OCI-LY1 (cell line): Measurements from ENCODE around the gene BIRC5.

Source experiments
- H2AFZ ChIP-seq: fragments of 200-600 bp; sonication (generic), shearing (Covaris generic); 2 replicates; pipeline ENCODE4 v1.6.0; 2014; ENCODE audit warnings: antibody characterized with exemption, mild to moderate bottlenecking, low read length
- H3F3A ChIP-seq: fragments of 200-600 bp; sonication (generic), shearing (Covaris generic); 2 replicates; pipeline ENCODE4 v1.6.0; 2014; ENCODE audit warnings: mild to moderate bottlenecking, antibody characterized with exemption, low read length, moderate library complexity; ENCODE audit not compliant: insufficient read depth
- H3K27ac ChIP-seq: fragments of 200-600 bp; sonication (generic); 2 replicates; pipeline ENCODE4 v1.5.1; 2014; ENCODE audit warnings: low read length, mixed run types, mild to moderate bottlenecking, low read depth; ENCODE audit not compliant: poor library complexity, severe bottlenecking
- H3K27me3 ChIP-seq: fragments of 200-600 bp; sonication (generic); 2 replicates; pipeline ENCODE4 v1.6.0; 2014; ENCODE audit warnings: antibody characterized with exemption, mild to moderate bottlenecking, low read length, moderate library complexity; ENCODE audit not compliant: insufficient read depth
- H3K36me3 ChIP-seq: fragments of 200-600 bp; sonication (generic); 2 replicates; pipeline ENCODE4 v1.6.1; 2014; ENCODE audit warnings: mild to moderate bottlenecking, antibody characterized with exemption, low read length, moderate library complexity, mixed read lengths; ENCODE audit not compliant: insufficient read depth
- H3K4me1 ChIP-seq: fragments of 200-600 bp; sonication (generic); 2 replicates; pipeline ENCODE4 v1.5.1; 2014; ENCODE audit warnings: mild to moderate bottlenecking, low read length, moderate library complexity; ENCODE audit not compliant: insufficient read depth, severe bottlenecking
- H3K4me2 ChIP-seq: fragments of 200-600 bp; sonication (generic), shearing (Covaris generic); 2 replicates; pipeline ENCODE4 v1.6.1; 2014; ENCODE audit warnings: low read length
- H3K4me3 ChIP-seq: fragments of 200-600 bp; sonication (generic); 2 replicates; pipeline ENCODE4 v1.5.1; 2014; ENCODE audit warnings: low read length, low read depth, mild to moderate bottlenecking, mixed read lengths; ENCODE audit not compliant: poor library complexity, severe bottlenecking
- H3K79me2 ChIP-seq: fragments of 200-600 bp; shearing (Covaris generic); 2 replicates; pipeline ENCODE4 v1.6.1; 2016; ENCODE audit warnings: mixed run types, low read length, mixed read lengths; ENCODE audit not compliant: insufficient read depth
- H3K9ac ChIP-seq: fragments of 200-600 bp; sonication (generic), shearing (Covaris generic); 2 replicates; pipeline ENCODE4 v1.6.1; 2014; ENCODE audit warnings: mild to moderate bottlenecking, low read length, mixed read lengths
- H3K9me2 ChIP-seq: fragments of 200-600 bp; sonication (generic), shearing (Covaris generic); 2 replicates; pipeline ENCODE4 v1.6.1; 2014; ENCODE audit warnings: low read depth, mild to moderate bottlenecking, low read length, mixed read lengths
- H3K9me3 ChIP-seq: fragments of 200-600 bp; shearing (Covaris generic); 2 replicates; pipeline ENCODE4 v1.6.1; 2014; ENCODE audit warnings: low read length, mixed read lengths
- H4K20me1 ChIP-seq: fragments of 200-600 bp; sonication (generic), shearing (Covaris generic); 2 replicates; pipeline ENCODE4 v1.6.0; 2016; ENCODE audit warnings: mild to moderate bottlenecking, low read length; ENCODE audit not compliant: insufficient read depth
- CTCF ChIP-seq: fragments of 200-600 bp; sonication (generic), shearing (Covaris generic); IDR thresholded peaks from 2 replicates; pipeline ENCODE4 v1.5.1; 2017; ENCODE audit warnings: mild to moderate bottlenecking, antibody characterized with exemption, low read length, moderate library complexity, mixed read lengths
- EZH2 ChIP-seq: fragments of 200-600 bp; sonication (generic), shearing (Covaris generic); IDR thresholded peaks from 2 replicates; pipeline ENCODE4 v1.8.0; 2017; ENCODE audit warnings: borderline replicate concordance, mixed run types, mild to moderate bottlenecking, antibody characterized with exemption, low read length, moderate library complexity, mixed read lengths

BIRC5 gene

GRCh38 chr17:78250891-78251772 is 37.1 kb downstream of the BIRC5 start:
- peaks cover 40% of the 10 kb centered on the region for H3K4me1 ChIP-seq
- no peaks in the 10 kb centered on the region for H4K20me1 ChIP-seq
- no peak overlapping the region for H3K4me3 ChIP-seq
- no peak overlapping the region for H2AFZ ChIP-seq
- H3K36me3 ChIP-seq: no peaks in the 10 kb centered on the region
- no peaks in the 10 kb centered on the region for H3K9me2 ChIP-seq
- H3K27ac ChIP-seq: peak overlapping the region; percentile 75
- no peak overlapping the region; the same call in 1 of the 2 replicates for H3K9ac ChIP-seq
- no peaks in the 10 kb centered on the region for H3F3A ChIP-seq
- no peaks in the 10 kb centered on the region for H3K27me3 ChIP-seq
- H3K9me3 ChIP-seq: no peaks in the 10 kb centered on the region
- no peaks in the 10 kb centered on the region for H3K79me2 ChIP-seq
- peak overlapping the region; percentile 34 for H3K4me2 ChIP-seq
- TF ChIP-seq CTCF (peak; percentile 99), EZH2 (no peak)

- peaks cover 40% of the 10 kb centered on the region for H3K4me1 ChIP-seq
- peak overlapping the region; percentile 75 for H3K27ac ChIP-seq
- H3K79me2 ChIP-seq: no peaks in the 10 kb centered on the region
- peak overlapping the region; percentile 12 for H3K4me3 ChIP-seq
- peak overlapping the region; percentile 34 for H3K4me2 ChIP-seq
- no peaks in the 10 kb centered on the region for H3K9me3 ChIP-seq
- no peak for TF ChIP-seq EZH2
- no peak for TF ChIP-seq CTCF
- H3K9me2 ChIP-seq: no peaks in the 10 kb centered on the region
- H4K20me1 ChIP-seq: no peaks in the 10 kb centered on the region
- no peak overlapping the region for H2AFZ ChIP-seq
- H3K9ac ChIP-seq: no peak overlapping the region; the same call in 1 of the 2 replicates
- no peaks in the 10 kb centered on the region for H3K27me3 ChIP-seq
- H3F3A ChIP-seq: no peaks in the 10 kb centered on the region
- no peaks in the 10 kb centered on the region for H3K36me3 ChIP-seq
Measured at GRCh38 chr17:78251773-78252103, 37.7 kb downstream of the BIRC5 start.

GRCh38 chr17:78252111-78252634 is 38.1 kb downstream of the BIRC5 start:
- Histone ChIP-seq H3K27ac (peak overlapping the region; percentile 75), H3K9me3 (no peaks in the 10 kb centered on the region), H3K27me3 (0 out of 2 replicates have a peak, but pooled peaks cover 2% of the 10 kb centered on the region), H3K9me2 (no peaks in the 10 kb centered on the region), H3K79me2 (no peaks in the 10 kb centered on the region), H3K36me3 (no peaks in the 10 kb centered on the region), H2AFZ (no peak overlapping the region), H3K4me1 (peaks cover 40% of the 10 kb centered on the region), H3K4me2 (peak overlapping the region; percentile 34), H3K4me3 (peak overlapping the region; percentile 12), H3K9ac (no peak overlapping the region; the same call in 1 of the 2 replicates), H4K20me1 (no peaks in the 10 kb centered on the region), H3F3A (no peaks in the 10 kb centered on the region)
- TF ChIP-seq CTCF (no peak), EZH2 (no peak)
